GM18951 (cell line): ENCODE data around the gene FRMD5.

Experiments
- POLR2A ChIP-seq: IDR thresholded peaks from 4 replicates; pipeline ENCODE4 v1.6.1; 2011; ENCODE audit warnings: mild to moderate bottlenecking; ENCODE audit not compliant: insufficient read length, insufficient read depth; ENCODE audit errors: extremely low read depth
- in situ Hi-C: fragments of 300-500 bp; cut with MboI; formaldehyde crosslinking; loops from one replicate; pipeline ENCODE4 v1.12.0; 2022; ENCODE audit warnings: low sequenced_read_pairs, mixed read lengths, inconsistent platforms; ENCODE audit not compliant: unreplicated experiment

The FRMD5 gene

GRCh38 chr15:43905755-43906154 is 289.3 kb downstream of the FRMD5 start:
- in situ Hi-C loops, result no loop called here
- TF ChIP-seq POLR2A, result no peak

DNA sequence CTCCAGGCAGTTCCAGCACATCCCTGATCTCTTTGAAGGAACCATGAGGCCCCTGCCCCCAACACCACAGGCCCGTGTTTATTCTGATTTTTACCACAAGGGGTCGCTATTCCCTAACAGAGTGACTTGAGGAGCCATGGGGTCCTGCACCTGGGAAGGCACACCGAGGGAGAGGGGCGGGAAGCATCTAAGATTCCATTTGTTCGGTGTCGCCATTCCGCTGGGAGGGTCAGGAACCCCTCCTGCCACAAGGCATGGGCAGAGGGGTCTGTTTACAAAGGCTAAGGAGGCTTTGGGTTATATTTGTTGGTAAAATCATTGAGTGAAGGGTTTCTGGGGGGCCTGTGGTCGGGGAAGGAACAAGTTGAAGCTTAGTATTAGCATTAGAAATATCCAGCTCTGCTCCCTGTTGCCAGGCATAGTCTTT is 291.2 kb downstream of the FRMD5 start:
- in situ Hi-C loops, result loop anchor here (5.0 kb wide), 1 partner anchor 163 kb away; no protein-coding TSS in a partner anchor
- TF ChIP-seq POLR2A, result no peak

DNA sequence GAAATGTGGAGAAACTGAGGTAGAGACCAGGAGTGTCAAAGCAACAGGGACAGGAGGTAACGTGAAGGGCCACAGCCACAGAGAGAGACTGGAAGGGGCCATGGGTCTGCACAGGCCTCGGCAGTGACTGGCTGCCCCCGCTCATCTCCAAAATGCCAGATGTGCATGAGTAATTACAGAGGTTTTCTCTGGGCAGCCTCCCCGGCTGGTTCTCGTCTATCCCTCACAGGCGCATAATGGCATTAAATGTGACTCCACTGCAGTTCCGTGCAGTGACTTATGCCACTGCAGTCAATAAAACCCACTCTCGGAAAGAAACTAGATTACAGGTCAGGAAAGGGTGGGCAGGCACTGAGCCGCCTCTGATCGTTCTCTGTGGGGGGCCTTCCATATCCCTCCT is 293.6 kb downstream of the FRMD5 start:
- no peak for TF ChIP-seq POLR2A
- in situ Hi-C loops, result loop anchor here (5.0 kb wide), 1 partner anchor 166 kb away; no protein-coding TSS in a partner anchor

DNA sequence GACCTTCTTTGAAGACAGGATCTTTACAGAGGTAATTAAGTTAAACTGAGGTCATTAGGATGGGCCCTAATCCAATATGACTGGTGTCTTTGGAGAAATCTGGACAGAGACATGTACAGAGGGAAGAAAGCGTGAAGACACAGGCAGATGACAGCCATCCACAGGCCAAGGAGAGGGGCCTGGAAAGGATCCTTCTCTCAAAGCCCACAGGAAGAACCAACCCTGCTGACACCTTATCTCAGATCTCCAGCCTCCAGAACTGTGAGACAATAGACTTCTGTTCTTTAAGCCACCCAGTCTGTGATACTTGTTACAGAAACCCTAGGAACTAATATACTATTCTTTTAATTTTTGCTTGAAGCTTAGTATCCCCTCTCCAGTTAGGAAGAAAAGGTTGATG is 294.1 kb downstream of the FRMD5 start:
- in situ Hi-C loops, result loop anchor here (5.0 kb wide), 1 partner anchor 166 kb away; no protein-coding TSS in a partner anchor
- no peak for TF ChIP-seq POLR2A

- TF ChIP-seq POLR2A, result no peak
- in situ Hi-C loops, result loop anchor here (5.0 kb wide), 1 partner anchor 167 kb away; no protein-coding TSS in a partner anchor
Observed at GRCh38 chr15:43899928-43900327, 295.1 kb downstream of the FRMD5 start.

- no peak for TF ChIP-seq POLR2A
- in situ Hi-C loops, result no loop called here
Observed at GRCh38 chr15:43898891-43899290, 296.2 kb downstream of the FRMD5 start.

DNA sequence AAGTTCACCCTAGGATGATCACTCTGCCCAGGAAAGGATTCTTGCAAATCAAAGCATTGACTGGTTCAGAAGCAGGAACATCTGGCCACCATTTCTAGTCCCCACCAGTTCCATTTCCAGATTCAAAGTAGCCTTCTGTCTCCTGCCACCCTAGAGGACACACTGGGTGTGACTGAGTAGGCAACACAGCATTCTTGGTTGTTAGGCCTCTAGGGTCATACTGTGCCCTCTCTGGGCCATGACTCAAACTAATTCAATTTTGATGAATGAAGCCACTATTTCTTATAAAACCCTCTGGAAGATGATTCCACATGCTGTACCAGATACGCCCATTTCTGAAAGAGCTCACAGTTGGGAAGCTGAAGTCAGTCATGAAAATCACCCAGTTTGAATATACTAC is 298.5 kb downstream of the FRMD5 start:
- in situ Hi-C loops, result no loop called here

GRCh38 chr15:43895586-43895985 is 299.5 kb downstream of the FRMD5 start:
- TF ChIP-seq POLR2A, result no peak
- in situ Hi-C loops, result no loop called here

More for the DNA sequence above, 298.5 kb downstream of the FRMD5 start:
- TF ChIP-seq POLR2A, result no peak

DNA sequence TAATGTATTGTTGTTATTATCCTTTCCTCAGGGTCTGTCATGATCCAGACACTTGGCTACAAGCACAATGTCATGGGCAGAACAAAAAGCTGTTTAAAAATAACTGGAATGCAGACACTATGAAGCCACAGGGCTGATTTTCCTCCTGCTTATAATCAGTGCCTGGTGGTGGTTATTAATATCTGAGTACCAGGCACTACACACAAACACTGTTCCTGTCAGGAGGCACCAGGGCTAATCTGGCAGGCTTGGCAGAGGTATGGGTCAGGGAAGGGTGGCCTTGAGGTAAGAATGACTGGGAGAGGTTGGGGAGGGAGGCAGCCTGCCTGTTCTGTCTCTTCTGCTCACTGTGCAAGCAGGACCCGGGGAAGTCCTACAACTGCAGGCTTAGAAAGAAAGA is 301.1 kb downstream of the FRMD5 start:
- in situ Hi-C loops, result no loop called here
- no peak for TF ChIP-seq POLR2A

DNA sequence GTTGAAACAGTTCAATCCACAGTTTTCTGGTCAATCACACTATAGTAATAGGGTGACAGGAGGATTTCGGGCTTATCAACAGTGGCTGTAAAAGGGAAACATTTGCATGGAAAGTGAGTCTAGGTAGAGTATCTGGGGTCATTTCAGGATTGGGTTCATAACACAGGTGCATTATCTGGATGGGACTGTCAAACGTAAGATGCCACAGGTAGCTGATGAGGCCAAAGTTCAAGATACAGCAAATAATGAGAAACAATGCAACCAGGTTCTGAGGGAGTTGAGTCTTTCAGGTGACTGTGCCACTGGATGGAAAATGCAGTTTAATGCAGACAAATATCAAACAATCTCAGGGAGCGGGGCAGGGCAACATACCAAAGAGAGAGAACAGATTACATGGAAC is 306.0 kb downstream of the FRMD5 start:
- in situ Hi-C loops, result no loop called here
- TF ChIP-seq POLR2A, result no peak

- in situ Hi-C loops, result no loop called here
- TF ChIP-seq POLR2A, result no peak
Observed at GRCh38 chr15:43887901-43888300, 307.2 kb downstream of the FRMD5 start.

- TF ChIP-seq POLR2A, result no peak
- in situ Hi-C loops, result no loop called here
Observed at GRCh38 chr15:43886558-43886957, 308.5 kb downstream of the FRMD5 start.

DNA sequence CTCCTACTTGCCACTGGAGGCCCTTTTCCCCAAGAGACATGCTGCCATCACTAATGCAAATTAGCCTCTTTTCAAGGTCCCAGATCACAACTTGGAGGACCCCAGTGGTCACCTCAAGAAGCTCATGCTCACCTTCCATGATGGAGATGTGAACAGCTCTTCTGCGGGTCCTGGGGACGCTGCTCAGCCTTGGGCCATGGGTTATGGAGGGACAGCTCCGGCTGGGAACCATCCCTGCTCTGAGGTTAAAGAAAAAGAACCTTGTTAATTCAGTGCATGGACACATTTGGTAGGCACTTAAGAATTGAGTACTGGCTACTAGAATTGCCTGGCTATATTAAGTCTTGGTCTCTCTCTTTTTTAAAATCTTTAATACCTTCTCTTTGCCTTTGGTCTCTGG is 311.5 kb downstream of the FRMD5 start:
- no peak for TF ChIP-seq POLR2A
- in situ Hi-C loops, result no loop called here

- in situ Hi-C loops, result no loop called here
- TF ChIP-seq POLR2A, result no peak
Observed at GRCh38 chr15:43881944-43882343, 313.1 kb downstream of the FRMD5 start.

GRCh38 chr15:43881245-43881644 is 313.8 kb downstream of the FRMD5 start:
- in situ Hi-C loops, result no loop called here
- TF ChIP-seq POLR2A, result no peak

GRCh38 chr15:43880406-43881194 is 314.5 kb downstream of the FRMD5 start:
- in situ Hi-C loops, result no loop called here
- no peak for TF ChIP-seq POLR2A
